ENCODE measurements around the gene TFRC.
A peak's percentile ranks its signal among the peaks of the same experiment; 100 is the strongest.
"Not testable (repeated sequence)": the region's sequence is repeated elsewhere in the genome, so short reads cannot be mapped to it uniquely, and the experiment has no call there.

Gene TFRC

DNA sequence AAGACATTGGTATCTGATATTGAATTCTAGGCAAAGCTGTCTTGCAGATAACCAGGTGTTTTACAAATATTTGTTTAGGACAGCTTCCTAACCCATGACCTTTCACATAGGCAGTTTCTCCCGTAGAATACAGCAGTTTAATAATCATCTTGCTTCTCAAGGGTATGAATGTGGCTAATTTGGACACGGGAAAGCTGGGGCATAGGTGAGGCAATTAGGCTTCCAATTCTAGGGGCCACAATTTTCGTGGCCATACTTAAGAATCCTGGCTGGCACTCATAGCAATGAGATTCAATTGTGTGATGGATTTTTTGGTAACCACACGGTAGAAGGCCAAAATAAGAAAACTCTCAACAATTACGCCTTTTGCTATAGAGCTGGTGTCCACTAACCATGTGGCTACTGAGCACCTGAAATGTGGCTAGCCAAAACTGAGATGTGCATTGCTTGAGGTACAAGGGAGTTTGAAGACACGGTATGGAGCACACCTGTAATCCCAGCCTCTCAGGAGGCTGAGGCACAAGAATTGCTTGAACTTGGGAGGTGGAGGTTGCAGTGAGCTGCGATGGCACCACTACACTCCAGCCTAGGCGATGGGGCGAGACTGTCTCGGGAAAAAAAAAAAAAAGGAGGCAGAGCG, 34.4 kb downstream of the TFRC start:
- no peak for ATAC-seq

DNA sequence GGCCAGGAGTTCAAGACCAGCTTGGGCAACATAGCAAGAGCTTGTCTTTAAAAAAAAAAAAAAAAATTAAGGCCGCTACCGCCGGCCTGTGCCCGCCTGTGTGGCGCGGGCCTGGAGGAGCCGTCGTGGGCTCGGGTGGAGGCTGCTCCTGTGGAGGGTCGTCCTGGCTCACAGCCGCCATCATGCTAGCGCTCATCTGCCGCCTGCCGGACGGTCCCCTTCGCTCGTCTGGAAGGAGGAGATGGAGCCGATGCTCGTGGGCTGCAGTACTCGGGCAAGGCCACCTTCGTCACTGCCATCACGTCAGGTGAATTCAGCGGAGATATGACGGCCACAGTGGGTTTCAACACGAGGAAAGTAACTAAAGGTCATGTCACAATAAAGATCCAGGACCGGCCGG, 37.4 kb downstream of the TFRC start:
- no peak for ATAC-seq

DNA sequence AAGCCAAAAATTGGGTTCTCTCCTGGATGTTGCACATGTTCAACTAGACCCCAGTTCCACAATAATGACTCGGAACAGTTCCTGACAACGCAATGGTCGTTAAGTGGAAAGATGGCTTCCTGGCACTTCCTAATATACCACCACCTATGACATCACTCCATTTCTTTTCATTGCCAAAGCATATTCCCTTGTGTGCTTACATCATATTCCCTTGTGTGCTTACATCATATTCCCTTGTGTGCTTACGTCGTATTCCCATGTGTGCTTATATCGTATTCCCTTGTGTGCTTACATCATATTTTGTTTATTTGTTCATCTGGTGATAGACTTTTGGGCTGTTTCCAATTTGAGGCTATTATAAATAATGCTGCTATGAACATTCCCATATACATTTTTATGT, 39.2 kb downstream of the TFRC start:
- no peak for ATAC-seq

DNA sequence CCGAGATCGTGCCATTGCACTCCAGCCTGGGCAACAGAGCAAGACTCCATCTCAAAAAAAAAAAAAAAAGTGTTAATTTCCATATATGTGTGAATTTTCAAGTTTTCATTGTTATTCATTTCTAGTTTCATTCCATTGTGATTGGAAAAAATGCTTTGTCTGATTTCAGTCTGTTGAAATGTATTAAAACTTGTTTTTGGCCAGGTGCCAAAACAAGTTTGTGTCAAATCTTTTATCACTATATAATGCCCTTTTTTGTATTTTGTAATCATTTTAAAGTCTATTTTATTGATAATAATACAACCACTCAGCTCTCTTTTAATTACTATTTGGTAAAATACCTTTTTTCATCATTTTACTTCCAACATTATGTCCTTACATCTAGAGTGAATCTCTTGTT, 42.5 kb downstream of the TFRC start:
- ATAC-seq = no peak

DNA sequence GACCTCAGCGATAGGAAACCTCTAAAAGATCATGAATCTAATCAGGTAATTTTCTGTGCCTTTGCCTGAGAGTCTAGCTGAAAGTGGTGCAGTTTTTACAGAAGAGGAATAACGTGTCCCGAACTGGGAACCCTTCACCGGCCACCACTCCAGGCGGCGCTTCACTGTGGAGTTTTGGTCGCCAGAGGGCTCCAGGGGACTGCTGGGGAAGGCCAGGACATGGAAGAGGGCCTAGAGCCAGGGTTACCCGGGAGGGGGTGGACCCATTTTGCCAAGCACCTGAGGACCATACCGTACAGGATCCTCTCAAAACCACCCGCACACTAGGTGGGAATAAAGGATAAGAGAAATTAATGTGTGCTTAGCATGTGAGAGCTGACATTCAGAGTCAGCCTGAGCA, 55.8 kb downstream of the TFRC start:
- not testable (repeated sequence) for ATAC-seq

DNA sequence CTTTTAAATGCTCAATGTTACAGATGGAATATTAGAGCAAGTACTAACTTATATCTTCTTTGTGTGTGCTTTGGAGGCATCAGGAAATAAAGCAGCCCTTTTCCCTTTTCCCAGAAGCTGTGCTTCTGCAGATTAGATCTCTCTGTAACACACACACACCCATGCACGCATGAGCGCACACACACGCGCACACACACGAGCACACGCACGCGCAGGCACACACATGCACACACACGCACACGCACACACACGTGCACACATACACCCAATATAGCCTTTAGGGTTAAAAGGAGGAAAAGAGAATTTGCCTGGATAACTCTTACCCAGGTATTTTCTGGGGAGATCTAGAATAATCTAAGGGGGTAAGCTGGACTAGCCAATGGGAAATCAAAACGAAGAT, 56.9 kb downstream of the TFRC start:
- no peak for ATAC-seq

DNA sequence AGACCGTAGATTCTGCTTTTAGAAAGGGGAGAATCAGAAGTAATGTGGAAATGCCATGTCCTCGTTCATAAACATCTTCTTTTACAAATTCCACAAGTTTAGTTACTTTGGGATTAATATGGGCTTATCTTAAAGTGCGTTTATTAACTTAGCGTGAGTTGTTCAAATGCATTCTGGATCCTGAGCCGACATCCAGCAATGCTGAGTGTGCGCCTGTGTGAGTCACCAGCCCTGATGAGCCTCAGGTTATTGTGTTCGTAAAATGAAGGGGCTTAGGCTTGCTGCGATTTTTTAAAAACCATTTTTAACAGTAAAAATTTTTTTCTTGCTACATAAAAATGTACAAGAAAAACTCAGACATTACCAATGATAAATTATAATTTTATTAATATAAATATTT, 57.9 kb downstream of the TFRC start:
- no peak for ATAC-seq

DNA sequence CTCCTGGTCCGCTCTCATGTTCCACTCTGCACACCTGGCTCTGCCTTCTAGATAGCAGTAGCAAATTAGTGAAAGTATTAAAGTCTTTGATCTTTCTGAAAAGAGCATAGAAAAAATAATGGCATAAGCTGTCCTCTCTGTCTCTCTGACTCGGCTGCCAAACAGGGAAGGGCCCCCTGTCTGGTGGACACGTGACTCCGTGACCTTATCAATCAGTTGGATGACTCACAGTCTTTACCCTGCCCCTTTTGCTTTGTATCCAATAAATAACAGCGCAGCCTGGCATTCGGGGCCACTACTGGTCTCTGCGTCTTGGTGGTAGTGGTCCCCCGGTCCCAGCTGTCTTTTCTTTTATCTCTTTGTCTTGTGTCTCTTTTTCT, 59.4 kb downstream of the TFRC start:
- not testable (repeated sequence) for ATAC-seq

DNA sequence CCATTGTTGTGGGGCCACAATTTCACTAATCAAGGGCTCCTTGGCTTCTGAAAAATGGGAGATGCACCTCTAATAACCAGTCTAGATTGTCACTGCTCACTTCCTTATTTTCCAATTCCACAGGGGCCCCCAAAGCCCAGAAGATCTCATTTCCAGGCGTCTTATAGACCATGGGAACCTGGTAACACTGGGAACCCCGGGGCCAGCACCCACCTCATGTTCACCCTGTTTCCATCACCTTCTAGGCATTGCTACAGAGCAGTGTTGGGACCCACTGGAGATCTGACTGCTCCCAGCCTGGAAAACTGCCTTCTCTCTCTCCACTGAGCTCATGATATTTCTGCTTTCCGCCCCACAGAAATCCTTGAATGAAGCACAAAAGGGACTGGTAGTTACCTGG, 61.5 kb downstream of the TFRC start:
- ATAC-seq = no peak

DNA sequence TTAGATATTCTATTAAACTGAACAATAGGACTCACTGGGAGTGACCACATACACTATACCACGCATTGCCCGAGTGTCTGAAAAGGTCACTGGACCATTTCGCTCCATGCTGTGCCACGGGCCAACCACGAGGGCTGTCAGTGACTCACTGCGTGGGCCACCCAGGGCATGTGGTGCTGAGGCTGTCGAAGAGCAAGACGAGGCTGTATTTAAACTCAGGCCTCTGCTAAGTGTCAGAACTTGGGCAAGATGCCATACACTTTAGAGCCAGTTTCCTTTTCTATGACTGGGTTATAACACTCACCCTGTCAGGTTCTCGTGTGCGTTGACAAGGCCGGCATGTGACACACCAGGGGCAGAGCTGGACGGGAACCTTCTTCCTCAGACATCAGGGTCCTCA, 62.3 kb downstream of the TFRC start:
- peak; percentile 35 to 41 for ATAC-seq

DNA sequence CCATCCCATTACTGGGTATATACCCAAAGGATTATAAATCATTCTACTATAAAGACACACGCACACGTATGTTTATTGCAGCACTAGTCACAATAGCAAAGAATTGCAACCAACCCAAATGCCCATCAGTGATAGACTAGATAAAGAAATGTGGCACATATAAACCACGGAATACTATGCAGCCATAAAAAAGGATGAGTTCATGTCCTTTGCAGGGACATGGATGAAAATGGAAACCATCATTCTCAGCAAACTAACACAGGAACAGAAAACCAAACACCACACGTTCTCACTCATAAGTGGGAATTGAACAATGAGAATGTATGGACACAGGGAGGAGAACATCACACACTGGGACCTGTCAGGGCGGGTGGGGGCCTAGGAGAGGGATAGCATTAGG, 63.7 kb downstream of the TFRC start:
- ATAC-seq = not testable (repeated sequence)

DNA sequence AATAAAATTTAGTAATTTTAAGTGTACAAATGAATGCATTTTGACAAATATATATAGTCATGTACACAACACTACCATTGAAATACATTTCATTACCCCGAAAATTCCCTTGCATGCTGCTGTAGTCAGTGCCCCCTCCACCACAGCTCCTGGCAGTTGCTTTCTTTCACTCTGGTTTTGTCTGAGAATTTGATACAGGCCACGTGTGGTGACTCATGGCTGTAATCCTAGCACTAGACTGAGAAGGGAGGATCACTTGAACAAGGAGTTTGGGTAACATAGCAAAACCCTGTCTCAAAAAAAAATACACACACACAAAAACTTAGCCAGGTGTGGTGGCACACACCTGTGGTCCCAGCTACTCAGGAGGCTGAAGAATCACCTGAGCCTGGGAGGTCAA, 65.4 kb downstream of the TFRC start:
- ATAC-seq = no peak

DNA sequence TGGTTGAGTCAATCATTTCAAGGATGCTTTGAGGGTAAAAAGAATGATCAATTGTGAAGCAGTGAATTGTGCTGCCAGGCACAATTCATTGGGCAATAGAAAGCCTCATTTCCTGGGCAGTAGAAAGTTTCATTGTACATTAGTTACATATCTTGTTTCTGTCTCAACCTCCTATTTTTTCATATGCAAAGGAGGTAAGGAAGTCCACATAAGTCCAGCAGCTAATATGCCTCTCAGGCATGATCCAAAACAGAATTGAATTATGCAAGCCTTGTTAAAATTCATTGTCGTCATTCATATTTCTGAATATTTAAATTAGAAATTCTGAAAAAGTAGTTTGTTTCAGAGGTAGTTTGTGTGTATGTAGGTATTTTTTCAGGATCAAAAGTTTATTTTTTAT, 65.8 kb downstream of the TFRC start:
- ATAC-seq = no peak

DNA sequence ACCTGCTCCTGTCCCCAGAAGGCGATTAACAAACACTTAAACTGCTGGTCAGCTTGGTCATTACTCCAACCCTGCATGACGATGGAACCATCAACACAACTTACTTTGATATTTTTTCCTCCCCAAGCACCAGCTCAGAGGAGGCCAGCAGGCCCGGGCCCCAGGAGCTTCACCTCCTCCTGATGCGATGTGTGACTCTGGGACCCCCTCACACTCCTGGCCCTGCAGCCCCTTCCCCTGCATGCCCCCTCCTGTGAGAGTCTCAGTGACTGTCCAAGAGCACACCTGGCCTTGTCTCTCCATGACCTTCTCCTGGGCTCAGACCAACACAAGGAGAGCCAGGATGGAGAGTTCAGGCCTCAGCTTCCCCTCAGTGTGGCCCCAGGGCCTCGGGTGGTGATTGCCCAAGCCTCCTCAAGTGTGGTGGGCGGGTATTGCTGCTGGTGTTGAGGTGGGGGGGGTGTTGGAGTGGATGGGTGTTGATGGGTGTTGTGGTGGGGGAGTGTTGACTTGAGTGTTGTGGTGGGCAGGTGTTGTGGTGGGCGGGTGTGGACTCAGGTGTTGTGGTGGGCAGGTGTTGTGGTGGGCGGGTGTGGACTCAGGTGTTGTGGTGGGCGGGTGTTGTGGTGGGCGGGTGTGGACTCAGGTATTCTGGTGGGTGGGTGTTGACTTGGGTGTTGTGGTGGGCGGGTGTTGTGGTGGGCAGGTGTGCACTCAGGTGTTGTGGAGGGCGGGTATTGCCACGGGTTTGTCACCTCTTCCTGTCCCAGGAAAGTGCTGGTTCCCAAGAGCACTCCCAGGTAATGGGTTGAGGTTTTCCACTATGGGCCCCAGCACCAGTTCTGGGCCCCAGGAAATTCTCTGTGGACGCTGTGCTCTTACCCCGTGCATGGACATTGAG, 68.1 kb downstream of the TFRC start:
- ATAC-seq = no peak

DNA sequence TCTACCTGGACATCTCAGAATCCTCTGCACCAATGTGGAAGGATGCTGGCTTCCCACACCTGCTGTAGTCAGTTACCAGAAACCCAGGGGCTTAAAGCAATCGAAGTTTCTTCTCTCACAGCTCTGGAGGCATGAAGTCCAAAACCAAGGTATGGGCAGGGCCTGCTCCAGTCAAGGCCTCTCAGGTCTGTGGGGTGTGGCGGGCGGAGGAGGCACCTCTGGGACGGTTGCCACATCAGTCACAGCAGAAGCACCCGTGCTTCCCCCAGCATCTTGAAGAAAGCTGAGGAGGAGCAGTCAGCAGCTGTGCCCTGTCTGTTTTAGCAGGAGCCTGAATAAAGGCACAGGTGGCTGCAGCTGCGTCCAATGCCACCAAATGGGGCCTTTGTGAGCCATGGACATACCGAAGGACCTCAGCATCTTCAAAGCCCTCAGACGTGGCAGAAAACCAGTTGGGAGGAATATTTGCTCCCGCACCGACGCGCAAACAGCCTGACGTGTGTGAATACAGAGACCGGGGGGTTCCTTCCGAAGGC, 68.9 kb downstream of the TFRC start:
- no peak for ATAC-seq

DNA sequence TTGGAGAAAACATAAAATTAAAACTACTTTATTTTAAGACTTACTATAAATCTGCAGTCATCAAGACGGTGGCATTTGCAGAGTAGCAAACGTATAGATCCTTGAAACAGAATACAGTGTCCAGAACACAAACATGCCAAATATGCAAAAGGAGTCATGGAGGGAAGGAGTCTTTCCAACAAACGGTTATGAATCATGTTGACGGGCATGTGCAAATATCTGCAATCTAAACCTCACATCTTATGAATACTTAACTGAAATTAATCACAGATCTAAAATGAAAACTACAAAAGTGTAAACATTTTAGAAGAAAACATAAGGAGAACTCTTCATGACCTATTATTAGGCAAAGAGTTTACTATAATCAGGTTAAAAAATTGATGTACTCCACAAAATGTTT, 69.4 kb downstream of the TFRC start:
- no peak for ATAC-seq

DNA sequence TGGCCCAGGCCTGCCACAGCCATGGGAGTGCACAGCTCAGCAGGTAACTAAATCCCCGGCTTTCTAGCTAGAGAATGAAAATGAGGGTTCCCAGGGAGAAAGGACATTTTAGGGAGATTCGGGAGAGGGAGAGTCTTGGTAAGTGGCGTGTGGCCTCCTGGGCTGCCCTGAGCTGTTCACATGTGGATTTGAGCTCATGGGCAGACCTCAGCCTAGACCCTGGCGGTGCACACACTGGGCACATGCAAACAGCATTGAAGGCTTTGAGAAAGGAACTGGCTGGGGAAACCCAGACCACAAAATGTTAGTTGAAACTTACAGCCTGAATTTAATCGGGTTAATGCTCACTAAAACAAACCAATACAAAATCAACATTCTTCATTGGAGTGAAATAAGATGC, 72.4 kb downstream of the TFRC start:
- no peak for ATAC-seq

DNA sequence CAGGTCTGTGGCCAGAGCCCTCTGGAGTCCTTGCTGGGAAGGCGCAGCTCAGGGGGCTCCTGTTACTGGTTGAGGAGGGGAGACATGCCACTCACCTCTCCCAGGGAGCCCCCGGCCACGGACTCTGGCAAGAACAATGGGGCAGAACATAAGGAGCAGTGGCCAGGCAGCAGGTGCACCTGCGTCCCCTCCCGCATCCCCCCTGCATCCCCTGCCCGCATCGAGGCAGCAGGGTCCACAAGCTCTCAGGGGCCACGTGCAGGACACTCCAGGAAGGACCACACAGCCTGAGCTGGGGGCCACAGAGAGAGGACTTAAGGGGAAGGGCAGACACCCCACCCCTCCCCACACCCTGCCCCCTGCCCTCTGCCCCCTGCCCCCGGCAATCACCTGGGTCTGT, 73.0 kb downstream of the TFRC start:
- ATAC-seq = no peak

DNA sequence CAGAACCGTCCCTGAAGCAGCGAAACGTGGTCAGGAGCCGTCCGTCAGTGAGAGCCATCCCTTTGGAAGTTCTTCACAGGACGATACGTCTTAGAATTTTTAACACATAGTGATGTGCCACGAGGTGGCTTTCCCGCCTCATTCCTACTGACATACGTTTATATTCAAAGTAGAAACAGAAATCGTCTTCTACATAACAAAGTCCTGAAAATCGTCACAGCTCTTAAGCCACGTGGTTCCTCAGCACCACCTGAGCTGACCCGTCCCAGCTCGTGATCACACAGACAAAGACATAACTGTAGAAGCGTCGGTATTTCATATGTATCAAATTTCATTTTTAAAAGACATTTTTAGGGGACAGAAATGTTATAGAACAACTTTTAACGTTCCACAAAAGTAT, 73.5 kb downstream of the TFRC start:
- no peak for ATAC-seq

DNA sequence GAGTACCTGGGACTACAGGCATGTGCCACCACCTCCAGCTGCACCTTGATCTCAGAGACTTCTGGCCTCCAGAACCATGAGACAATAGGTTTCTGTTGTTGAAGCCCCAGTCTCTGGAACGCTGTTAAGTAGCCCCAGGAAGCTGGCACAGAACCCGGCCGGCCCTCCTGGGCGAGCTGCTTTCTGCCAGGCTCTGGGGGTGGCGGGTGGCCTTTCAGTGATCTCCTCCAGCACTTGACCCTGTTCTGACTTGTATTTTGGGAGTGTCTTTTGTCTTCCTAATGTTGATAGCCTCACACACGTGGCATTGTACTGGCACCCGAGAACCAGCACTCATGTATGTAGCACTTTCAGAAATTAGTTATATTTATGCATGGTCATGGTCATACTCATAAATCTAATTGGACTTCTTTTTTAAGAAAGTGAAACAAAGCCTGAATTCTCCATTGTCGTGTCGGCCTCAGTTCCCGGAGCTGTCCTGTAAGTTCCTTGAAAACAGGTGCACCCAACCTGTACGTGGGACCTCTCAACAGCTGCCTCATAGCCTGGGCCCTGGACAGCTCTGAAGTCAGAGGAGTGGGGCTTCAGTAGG, 74.0 kb downstream of the TFRC start:
- ATAC-seq = no peak

DNA sequence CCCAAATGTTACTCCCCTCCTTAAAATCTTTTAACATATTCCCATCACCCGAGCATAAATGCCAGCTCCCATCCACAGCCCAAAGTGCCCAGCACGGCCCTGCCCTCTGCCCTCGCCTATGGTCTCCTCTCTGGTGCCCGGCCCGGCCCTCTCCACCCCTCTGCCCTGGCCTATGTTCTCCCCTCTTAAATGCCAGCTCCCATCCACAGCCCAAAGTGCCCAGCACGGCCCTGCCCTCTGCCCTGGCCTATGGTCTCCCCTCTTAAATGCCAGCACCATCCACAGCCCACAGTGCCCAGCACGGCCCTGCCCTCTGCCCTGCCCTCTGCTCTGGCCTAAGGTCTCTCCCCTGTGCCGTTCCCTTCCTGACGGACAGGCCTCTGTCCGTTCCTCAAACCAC, 76.6 kb downstream of the TFRC start:
- not testable (repeated sequence) for ATAC-seq

DNA sequence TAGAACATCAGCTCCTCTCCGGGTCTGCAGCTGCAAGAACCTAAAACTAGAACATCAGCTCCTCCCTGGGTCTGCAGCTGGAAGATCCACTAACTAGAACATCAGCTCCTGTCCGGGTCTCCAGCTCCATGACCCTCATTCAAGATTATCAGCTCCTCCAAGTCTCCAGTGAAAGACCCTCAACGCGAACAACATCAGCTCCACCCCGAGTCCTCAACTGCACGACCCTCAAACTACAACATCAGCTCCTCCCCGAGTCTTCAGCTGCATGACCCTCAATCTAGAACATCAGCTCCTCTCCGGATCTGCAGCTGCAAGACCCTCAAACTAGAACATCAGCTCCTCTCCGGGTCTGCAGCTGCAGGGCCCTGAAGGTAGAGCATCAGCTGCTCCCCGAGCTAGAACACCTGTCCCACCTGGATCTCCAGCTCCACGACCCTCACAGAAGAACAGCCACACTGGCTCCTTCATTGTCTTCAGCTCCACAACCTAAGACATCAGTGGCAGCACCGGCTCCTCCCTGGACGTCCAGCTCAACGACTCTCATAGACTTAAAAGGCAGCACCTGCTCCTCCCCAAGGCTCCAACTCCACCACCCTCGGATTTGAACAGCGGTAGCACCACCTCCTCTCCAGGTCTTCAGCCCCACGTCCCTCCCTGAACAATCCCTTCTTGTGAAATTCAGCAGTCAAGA, 77.4 kb downstream of the TFRC start:
- ATAC-seq = not testable (repeated sequence)

DNA sequence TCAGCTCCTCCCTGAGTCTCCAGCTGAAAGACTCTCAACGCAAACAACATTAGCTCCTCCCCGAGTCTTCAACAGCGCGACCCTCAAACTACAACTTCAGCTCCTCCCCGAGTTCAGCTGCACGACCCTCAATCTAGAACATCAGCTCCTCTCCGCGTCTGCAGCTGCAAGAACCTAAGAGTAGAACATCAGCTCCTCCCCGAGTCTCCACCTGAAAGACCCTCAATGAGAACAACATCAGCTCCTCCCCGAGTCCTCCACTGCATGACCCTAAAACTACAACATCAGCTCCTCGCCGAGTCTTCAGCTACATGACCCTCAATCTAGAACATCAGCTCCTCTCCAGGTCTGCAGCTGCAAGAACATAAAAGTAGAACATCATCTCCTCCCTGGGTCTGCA, 78.3 kb downstream of the TFRC start:
- ATAC-seq = no peak

Measured in activated CD4-positive, CD25-positive, alpha-beta regulatory T cell treated with anti-CD3 and anti-CD28 coated beads, Interleukin-2, amount 50 U/mL, for 24 hours (primary cell).